ENCODE measurements around the gene SEMA4F. TPM values are rescaled to one million over a fixed set of nuclear protein-coding genes. Genes with fewer than 3 reads are reported as not detected.
A peak's percentile ranks its signal among the peaks of the same experiment; 100 is the strongest.

SEMA4F gene, protein sequence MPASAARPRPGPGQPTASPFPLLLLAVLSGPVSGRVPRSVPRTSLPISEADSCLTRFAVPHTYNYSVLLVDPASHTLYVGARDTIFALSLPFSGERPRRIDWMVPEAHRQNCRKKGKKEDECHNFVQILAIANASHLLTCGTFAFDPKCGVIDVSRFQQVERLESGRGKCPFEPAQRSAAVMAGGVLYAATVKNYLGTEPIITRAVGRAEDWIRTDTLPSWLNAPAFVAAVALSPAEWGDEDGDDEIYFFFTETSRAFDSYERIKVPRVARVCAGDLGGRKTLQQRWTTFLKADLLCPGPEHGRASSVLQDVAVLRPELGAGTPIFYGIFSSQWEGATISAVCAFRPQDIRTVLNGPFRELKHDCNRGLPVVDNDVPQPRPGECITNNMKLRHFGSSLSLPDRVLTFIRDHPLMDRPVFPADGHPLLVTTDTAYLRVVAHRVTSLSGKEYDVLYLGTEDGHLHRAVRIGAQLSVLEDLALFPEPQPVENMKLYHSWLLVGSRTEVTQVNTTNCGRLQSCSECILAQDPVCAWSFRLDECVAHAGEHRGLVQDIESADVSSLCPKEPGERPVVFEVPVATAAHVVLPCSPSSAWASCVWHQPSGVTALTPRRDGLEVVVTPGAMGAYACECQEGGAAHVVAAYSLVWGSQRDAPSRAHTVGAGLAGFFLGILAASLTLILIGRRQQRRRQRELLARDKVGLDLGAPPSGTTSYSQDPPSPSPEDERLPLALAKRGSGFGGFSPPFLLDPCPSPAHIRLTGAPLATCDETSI
- total RNA-seq (2022): 6.2 and 7.6 TPM in 2 replicates
- percentile 47 among the genes with signal in this experiment for Bru-seq, nascent RNA
- BruChase-seq, experiment 1, labeled RNA remaining after a 2-hour chase: percentile 45 among the genes with signal in this experiment
- BruChase-seq, experiment 2, labeled RNA remaining after a 6-hour chase: percentile 46 among the genes with signal in this experiment
- long read RNA-seq, full-length matches to known transcripts: 8 of 14 reads
- long read RNA-seq, partial matches to known transcripts: 2 of 14 reads
- long read RNA-seq, other reads (novel, unspliced or antisense): 4 of 14 reads

DNA sequence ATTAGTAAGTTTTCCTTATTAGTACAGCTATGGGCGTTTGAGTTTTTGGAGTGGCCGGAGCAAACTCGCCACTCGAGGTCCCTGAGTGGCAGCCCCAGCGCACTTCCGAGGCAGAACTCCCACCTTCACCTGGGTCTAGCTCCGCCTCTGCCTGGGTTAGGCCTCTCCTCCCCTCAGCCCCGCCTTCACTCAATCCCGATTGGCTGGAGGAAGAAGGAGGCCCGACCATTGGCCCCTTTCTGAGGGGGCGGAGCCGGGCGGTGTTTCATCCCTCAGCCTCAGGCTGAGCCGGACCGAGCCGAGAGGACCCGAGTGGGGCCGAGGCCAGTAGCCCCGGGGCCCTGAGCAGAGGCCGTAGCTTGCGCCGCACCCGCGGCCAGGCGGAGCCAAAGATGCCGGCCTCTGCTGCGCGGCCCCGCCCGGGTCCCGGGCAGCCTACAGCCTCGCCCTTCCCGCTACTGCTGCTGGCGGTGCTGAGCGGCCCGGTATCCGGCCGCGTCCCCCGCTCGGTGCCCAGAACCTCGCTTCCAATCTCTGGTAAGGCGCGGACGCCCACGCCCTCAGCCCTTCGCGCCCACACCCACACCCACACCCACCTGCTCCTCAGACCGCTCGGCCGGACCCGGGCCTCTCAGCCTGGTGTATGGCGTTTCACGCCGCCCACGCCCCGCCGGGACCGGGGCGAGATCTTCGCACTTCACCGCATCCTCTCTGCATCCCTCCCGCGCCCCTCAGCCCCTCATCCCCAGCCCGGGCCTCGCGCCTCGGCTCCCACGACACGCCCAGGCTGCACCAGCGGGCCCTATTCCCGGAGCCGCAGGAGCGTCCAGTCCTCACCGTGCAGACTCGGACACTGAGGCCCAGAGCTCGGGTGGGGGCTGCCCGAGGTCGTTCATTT, at the start of gene SEMA4F:
TSS of gene SEMA4F (plus strand) at position 263 of the 898 bp plus-strand sequence. CDS start at position 393, 130 bp downstream.
- peaks cover 2% of the 10 kb centered on the region; the same call in 1 of the 2 replicates for H3K27me3 ChIP-seq (replicated peaks; ENCODE audit: control insufficient read depth, insufficient read depth, low read length)
- intact Hi-C loops (cut with micrococcal nuclease; ENCODE audit: unreplicated experiment): no loop called here
- peak within 1 kb of the TSS; percentile 82 for H3K4me3 ChIP-seq (ENCODE audit: low read depth, low read length)
- H3K36me3 ChIP-seq (ENCODE audit: control insufficient read depth, insufficient read depth, low read length): no peaks in the 10 kb centered on the region
- TF ChIP-seq, protein P1, sequence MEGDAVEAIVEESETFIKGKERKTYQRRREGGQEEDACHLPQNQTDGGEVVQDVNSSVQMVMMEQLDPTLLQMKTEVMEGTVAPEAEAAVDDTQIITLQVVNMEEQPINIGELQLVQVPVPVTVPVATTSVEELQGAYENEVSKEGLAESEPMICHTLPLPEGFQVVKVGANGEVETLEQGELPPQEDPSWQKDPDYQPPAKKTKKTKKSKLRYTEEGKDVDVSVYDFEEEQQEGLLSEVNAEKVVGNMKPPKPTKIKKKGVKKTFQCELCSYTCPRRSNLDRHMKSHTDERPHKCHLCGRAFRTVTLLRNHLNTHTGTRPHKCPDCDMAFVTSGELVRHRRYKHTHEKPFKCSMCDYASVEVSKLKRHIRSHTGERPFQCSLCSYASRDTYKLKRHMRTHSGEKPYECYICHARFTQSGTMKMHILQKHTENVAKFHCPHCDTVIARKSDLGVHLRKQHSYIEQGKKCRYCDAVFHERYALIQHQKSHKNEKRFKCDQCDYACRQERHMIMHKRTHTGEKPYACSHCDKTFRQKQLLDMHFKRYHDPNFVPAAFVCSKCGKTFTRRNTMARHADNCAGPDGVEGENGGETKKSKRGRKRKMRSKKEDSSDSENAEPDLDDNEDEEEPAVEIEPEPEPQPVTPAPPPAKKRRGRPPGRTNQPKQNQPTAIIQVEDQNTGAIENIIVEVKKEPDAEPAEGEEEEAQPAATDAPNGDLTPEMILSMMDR (IDR thresholded peaks at IDR 0.05; ENCODE audit: insufficient read depth in 1 of 2, low read depth in 1 of 2, low read length in 1 of 2, severe bottlenecking in 1 of 2, unreplicated experiment in 1 of 2): no peak
- Mint-ChIP-seq H3K9me3 (ENCODE audit: unreplicated experiment) (no peaks in the 10 kb centered on the region), H3K36me3 (ENCODE audit: insufficient read depth, unreplicated experiment) (no peaks in the 10 kb centered on the region), H3K4me3 (ENCODE audit: unreplicated experiment) (peak within 1 kb of the TSS; percentile 73), H3K4me1 (ENCODE audit: low read depth, unreplicated experiment) (peaks cover 10% of the 10 kb centered on the region), H3K27me3 (ENCODE audit: insufficient read depth, unreplicated experiment) (no peaks in the 10 kb centered on the region), H3K27ac (ENCODE audit: unreplicated experiment) (peak within 1 kb of the TSS; percentile 42)
- CTCF ChIA-PET: interaction anchor here (0.8 to 1.5 kb wide), 4 partner anchors 21 to 61 kb away, joined by 3 to 8 read pairs (median 4); no protein-coding TSS in a partner anchor
- POLR2A ChIA-PET: interaction anchor here (0.7 to 1.3 kb wide), 3 partner anchors 14 to 203 kb away, joined by 3 to 10 read pairs (median 3); no protein-coding TSS in a partner anchor
- no TSS peak for BruUV-seq (replicated peaks)
- DNase-seq: peak; percentile 99
- no peaks in the 10 kb centered on the region for H3K4me1 ChIP-seq
- H3K9me3 ChIP-seq: no peaks in the 10 kb centered on the region

DNA sequence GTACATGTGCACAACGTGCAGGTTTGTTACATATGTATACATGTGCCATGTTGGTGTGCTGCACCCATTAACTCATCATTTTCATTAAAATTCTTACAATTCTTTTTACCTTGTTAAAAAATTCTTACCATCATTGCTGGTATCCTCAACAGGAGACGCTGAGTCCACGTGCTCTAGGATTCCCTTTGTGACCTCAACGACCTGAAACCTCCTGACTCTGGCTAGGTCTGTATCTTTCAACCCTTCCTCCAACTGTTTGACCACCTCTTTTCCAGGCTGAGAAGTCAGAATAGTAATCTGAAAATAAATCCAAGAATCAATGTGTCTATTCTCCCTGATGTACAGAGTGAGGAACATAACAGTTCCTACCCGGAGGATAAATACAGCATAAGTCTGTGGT, 47.1 kb upstream of the SEMA4F start:
- H3K27ac Mint-ChIP-seq (ENCODE audit: unreplicated experiment): no peak overlapping the region
- no peaks in the 10 kb centered on the region for H3K9me3 Mint-ChIP-seq (ENCODE audit: unreplicated experiment)
- POLR2A ChIA-PET: no interaction called here
- no peaks in the 10 kb centered on the region for H3K4me1 Mint-ChIP-seq (ENCODE audit: low read depth, unreplicated experiment)
- no peaks in the 10 kb centered on the region for H3K36me3 Mint-ChIP-seq (ENCODE audit: insufficient read depth, unreplicated experiment)
- CTCF ChIA-PET: no interaction called here
- Histone ChIP-seq H3K27me3 (replicated peaks; ENCODE audit: control insufficient read depth, insufficient read depth, low read length) (no peaks in the 10 kb centered on the region), H3K9me3 (no peaks in the 10 kb centered on the region), H3K4me3 (ENCODE audit: low read depth, low read length) (no peak overlapping the region), H3K4me1 (no peaks in the 10 kb centered on the region), H3K36me3 (ENCODE audit: control insufficient read depth, insufficient read depth, low read length) (no peaks in the 10 kb centered on the region)
- BruUV-seq (replicated peaks): no TSS peak
- TF ChIP-seq, protein P1 (IDR thresholded peaks at IDR 0.05; ENCODE audit: insufficient read depth in 1 of 2, low read depth in 1 of 2, low read length in 1 of 2, severe bottlenecking in 1 of 2, unreplicated experiment in 1 of 2): no peak
- H3K4me3 Mint-ChIP-seq (ENCODE audit: unreplicated experiment): no peak overlapping the region
- H3K27me3 Mint-ChIP-seq (ENCODE audit: insufficient read depth, unreplicated experiment): peaks cover 16% of the 10 kb centered on the region
- intact Hi-C loops (cut with micrococcal nuclease; ENCODE audit: unreplicated experiment): no loop called here
- no peak for DNase-seq
